Mucosa of descending colon (tissue), 3 donors: ENCODE data around the gene ZGRF1. TPM values are rescaled to one million over a fixed set of nuclear protein-coding genes. Genes with fewer than 3 reads are reported as not detected.
A peak's percentile ranks its signal among the peaks of the same experiment; 100 is the strongest.
"Not testable (repeated sequence)": the region's sequence is repeated elsewhere in the genome, so short reads cannot be mapped to it uniquely, and the experiment has no call there.

Source experiments
- ATAC-seq: fragments of 200-7000 bp; cut with Tn5 transposase; one replicate; pipeline ENCODE4 v1.9.1; 2020; ENCODE audit warnings: mild to moderate bottlenecking, moderate library complexity
- DNase-seq, 3 donors: peaks; one replicate each; pipeline ENCODE4 v3.0.0-alpha.2; 2020
- H3K36me3 ChIP-seq: fragments of 200-600 bp; one replicate; pipeline ENCODE4 v1.8.0; 2021; ENCODE audit warnings: low read depth, mild to moderate bottlenecking
- H3K4me1 ChIP-seq: fragments of 200-600 bp; one replicate; pipeline ENCODE4 v1.8.0; 2021; ENCODE audit warnings: low read depth, mild to moderate bottlenecking
- H3K4me3 ChIP-seq: fragments of 200-600 bp; one replicate; pipeline ENCODE4 v1.8.0; 2021; ENCODE audit warnings: mild to moderate bottlenecking
- H3K9me3 ChIP-seq: fragments of 200-600 bp; one replicate; pipeline ENCODE4 v1.8.0; 2021; ENCODE audit warnings: mild to moderate bottlenecking
- CTCF ChIP-seq: fragments of 200-600 bp; IDR thresholded peaks from one replicate; pipeline ENCODE4 v1.8.0; 2022; ENCODE audit warnings: antibody characterized with exemption, mild to moderate bottlenecking
- intact Hi-C, 2 donors: fragments of 100-400 bp; cut with DNase I in 1 of 2; cut with micrococcal nuclease in 1 of 2; formaldehyde crosslinking; loops; one replicate each; pipeline versions ENCODE4 v1.11.0 to v1.11.1; 2022; cut with DNase I, micrococcal nuclease
- total RNA-seq, 3 donors: library from RNA; stranded (reverse); fragmentation: NEBNext Ultra II Directional in 2 of 3; extraction: Animal tissue kit (Norgen Biotek cat#: 25700) in 2 of 3; gene quantifications; one replicate each; pipeline versions ENCODE4 v1.2.1 to v1.2.4, GENCODE V29; 2021 to 2023
- donor health status: DM: no; HTN: no; CAD: no; lungs with moderate emphysema.
- donor health status: DM: no; HTN: no; CAD: no.
- donor health status: DM: no; HTN: yes; CAD: no.

The ZGRF1 gene
- total RNA-seq, 3 donors from 2014 or later = 2.6 to 6.8 (median 3.7) TPM

DNA sequence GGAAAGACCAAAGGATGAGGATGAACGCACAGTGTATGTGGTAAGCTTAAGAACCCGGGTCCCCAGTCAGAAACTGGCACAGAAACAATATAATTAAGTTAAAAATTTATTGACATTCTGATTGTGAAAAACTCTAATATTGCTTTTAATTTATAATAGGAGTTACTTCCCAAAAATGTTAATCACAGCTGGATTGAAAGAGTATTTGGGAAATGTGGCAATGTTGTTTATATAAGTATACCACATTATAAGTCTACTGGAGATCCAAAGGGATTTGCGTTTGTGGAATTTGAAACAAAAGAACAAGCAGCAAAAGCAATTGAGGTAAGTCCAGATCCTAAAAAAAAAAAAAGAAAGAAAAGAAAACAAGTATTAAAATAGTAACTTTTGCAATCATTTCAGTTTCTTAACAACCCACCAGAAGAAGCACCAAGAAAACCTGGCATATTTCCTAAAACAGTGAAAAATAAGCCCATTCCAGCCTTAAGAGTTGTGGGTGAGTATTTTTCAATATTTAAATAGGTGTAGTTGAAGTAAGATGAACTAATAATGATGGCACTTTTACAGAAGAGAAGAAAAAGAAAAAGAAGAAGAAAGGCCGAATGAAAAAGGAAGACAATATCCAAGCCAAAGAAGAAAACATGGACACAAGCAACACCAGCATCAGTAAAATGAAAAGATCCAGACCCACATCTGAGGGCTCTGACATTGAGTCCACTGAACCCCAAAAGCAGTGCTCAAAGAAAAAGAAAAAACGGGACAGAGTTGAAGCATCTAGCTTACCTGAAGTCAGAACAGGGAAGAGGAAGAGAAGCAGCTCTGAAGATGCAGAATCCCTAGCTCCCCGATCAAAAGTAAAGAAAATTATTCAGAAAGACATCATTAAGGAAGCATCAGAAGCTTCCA, 10.2 kb upstream of the ZGRF1 start:
- H3K36me3 ChIP-seq = peaks cover 14% of the 10 kb centered on the region

GRCh38 chr4:112645541-112646329, 9.0 kb upstream of the ZGRF1 start:
- peaks cover under 1% of the 10 kb centered on the region for H3K4me1 ChIP-seq
- ATAC-seq = no peak
- H3K36me3 ChIP-seq = peaks cover 14% of the 10 kb centered on the region
- intact Hi-C loops = no loop called here
- no peak overlapping the region for H3K4me3 ChIP-seq
- DNase-seq = no peak
- no peak for TF ChIP-seq CTCF
- no peaks in the 10 kb centered on the region for H3K9me3 ChIP-seq

More for the DNA sequence above, 10.2 kb upstream of the ZGRF1 start:
- DNase-seq (no peak), ATAC-seq (no peak)
- Histone ChIP-seq H3K9me3 (no peaks in the 10 kb centered on the region), H3K4me3 (no peak overlapping the region), H3K4me1 (no peaks in the 10 kb centered on the region)
- no peak for TF ChIP-seq CTCF
- intact Hi-C loops = no loop called here

DNA sequence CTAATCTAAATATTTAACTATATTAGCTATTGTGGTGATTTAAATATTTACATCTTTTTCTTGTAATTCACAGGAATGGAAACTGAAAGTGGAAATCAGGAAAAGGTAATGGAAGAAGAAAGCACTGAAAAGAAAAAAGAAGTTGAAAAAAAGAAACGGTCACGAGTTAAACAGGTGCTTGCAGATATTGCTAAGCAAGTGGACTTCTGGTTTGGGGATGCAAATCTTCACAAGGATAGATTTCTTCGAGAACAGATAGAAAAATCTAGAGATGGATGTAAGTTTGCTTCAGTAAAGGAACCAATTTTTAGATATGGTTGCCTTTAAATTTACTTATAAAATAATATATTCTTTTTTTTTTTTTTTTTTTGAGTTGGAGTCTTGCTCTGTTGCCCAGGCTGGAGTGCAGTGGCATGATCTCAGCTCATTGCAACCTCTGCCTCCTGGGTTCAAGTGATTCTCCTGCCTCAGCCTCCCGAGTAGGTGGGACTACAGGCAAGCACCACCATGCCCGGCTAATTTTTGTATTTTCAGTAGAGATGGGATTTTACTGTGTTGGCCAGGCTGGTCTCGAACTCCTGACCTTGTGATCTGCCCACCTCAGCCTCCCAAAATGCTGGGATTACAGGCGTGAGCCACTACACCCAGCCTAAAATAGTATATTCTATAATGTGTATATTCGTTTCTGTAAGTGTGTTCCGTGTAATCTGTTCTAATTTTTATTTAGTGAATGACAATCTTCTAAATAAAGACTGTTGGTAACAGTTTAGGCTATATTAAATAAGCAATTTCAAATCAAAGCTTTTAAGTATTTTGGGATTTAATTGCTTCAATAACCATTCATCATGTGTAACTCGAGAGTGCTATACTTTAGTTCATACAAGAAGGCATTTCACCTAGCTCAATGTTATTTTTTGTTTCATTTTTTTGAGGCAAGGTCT, 8.2 kb upstream of the ZGRF1 start:
- H3K36me3 ChIP-seq = peaks cover 14% of the 10 kb centered on the region
- DNase-seq, ATAC-seq, H3K9me3 ChIP-seq, H3K4me1 ChIP-seq, intact Hi-C loops, H3K4me3 ChIP-seq: not testable (repeated sequence)

GRCh38 chr4:112642526-112642925, 5.8 kb upstream of the ZGRF1 start:
- no peaks in the 10 kb centered on the region for H3K36me3 ChIP-seq
- no peak for DNase-seq
- H3K4me3 ChIP-seq = no peak overlapping the region
- intact Hi-C loops = no loop called here
- H3K9me3 ChIP-seq = no peaks in the 10 kb centered on the region
- H3K4me1 ChIP-seq = peaks cover 9% of the 10 kb centered on the region
- TF ChIP-seq CTCF = no peak
- ATAC-seq = no peak

DNA sequence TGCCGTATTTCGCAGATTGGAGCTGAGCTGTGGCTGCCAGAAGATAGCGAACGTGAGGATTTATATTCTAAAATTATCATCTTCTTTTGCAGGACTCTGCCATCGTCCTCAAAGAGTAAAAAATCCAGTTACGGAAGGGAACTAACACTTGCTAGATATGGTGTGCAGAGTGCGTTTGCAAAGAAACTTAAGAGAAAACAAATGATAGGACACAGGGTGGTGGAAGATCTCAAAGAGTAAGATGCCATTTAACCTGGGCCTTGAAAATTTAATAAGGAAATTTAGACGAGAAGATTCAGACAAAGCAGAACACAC, 800 bp upstream of the ZGRF1 start:
- intact Hi-C loops = loop anchor here (10.0 kb wide), 2 partner anchors 127 to 297 kb away; no protein-coding TSS in a partner anchor
- Histone ChIP-seq H3K9me3 (no peaks in the 10 kb centered on the region), H3K4me3 (peak overlapping the region; percentile 22), H3K36me3 (no peaks in the 10 kb centered on the region), H3K4me1 (peaks cover 9% of the 10 kb centered on the region)
- no peak for TF ChIP-seq CTCF
- DNase-seq (no peak), ATAC-seq (no peak)
